Smooth muscle cell (in vitro differentiated cells): Measurements from ENCODE around the gene AFP. TPM values are rescaled to one million over a fixed set of nuclear protein-coding genes. Genes with fewer than 3 reads are reported as not detected.

ENCODE experiments used
- DNase-seq: peaks from one replicate; lab custom pipeline; 2025; ENCODE audit not compliant: unreplicated experiment; lab: John Stamatoyannopoulos, UW
- H2AFZ ChIP-seq: fragments of 200-600 bp; sonication (generic); 2 replicates; pipeline ENCODE4 v1.6.0; 2016; ENCODE audit warnings: antibody characterized with exemption, low read depth, mild to moderate bottlenecking
- H3F3A ChIP-seq: fragments of 200-600 bp; sonication (generic); 2 replicates; pipeline ENCODE4 v1.6.0; 2017; ENCODE audit warnings: antibody characterized with exemption, low read depth
- H3K27ac ChIP-seq: fragments of 200-600 bp; sonication (generic); 2 replicates; pipeline ENCODE4 v1.5.1; 2016; ENCODE audit warnings: low read depth, mild to moderate bottlenecking
- H3K27me3 ChIP-seq: fragments of 200-600 bp; sonication (generic); 2 replicates; pipeline ENCODE4 v1.6.1; 2016; ENCODE audit warnings: low read depth, mild to moderate bottlenecking
- H3K36me3 ChIP-seq: fragments of 200-600 bp; sonication (generic); 2 replicates; pipeline ENCODE4 v1.5.1; 2016; ENCODE audit warnings: low read depth
- H3K4me1 ChIP-seq: fragments of 200-600 bp; sonication (generic); 2 replicates; pipeline ENCODE4 v1.5.1; 2016; ENCODE audit warnings: low read depth
- H3K4me2 ChIP-seq: fragments of 200-600 bp; sonication (generic); 2 replicates; pipeline ENCODE4 v1.6.0; 2016; ENCODE audit warnings: mild to moderate bottlenecking
- H3K4me3 ChIP-seq: fragments of 200-600 bp; sonication (generic); 2 replicates; pipeline ENCODE4 v1.5.1; 2016; ENCODE audit warnings: mild to moderate bottlenecking
- H3K79me2 ChIP-seq: fragments of 200-600 bp; sonication (generic); 2 replicates; pipeline ENCODE4 v1.6.0; 2016; ENCODE audit warnings: low read depth, mild to moderate bottlenecking
- H3K9ac ChIP-seq: fragments of 200-600 bp; sonication (generic); 2 replicates; pipeline ENCODE4 v1.6.0; 2016; ENCODE audit warnings: low read depth
- H3K9me3 ChIP-seq: fragments of 200-600 bp; sonication (generic); replicated peaks from 2 replicates; pipeline ENCODE4 v1.5.1; 2016; ENCODE audit warnings: low read depth
- H4K20me1 ChIP-seq: fragments of 200-600 bp; sonication (generic); 2 replicates; pipeline ENCODE4 v1.6.0; 2016; ENCODE audit warnings: low read depth
- WGBS: methylation state at CpG from one replicate; pipeline ENCODE4 v1.1.7; 2016; ENCODE audit warnings: low lambda C conversion rate; 5-methylcytosine and 5-hydroxymethylcytosine counted together
- polyA plus RNA-seq: library from polyadenylated mRNA; unstranded; fragments of >200 nt; fragmentation: Nextera tagmentation; extraction: Ambion mirVana; gene quantifications from 2 replicates; pipeline ENCODE4 v1.2.1, GENCODE V29; 2016
- total RNA-seq: library from RNA; depleted of rRNA; stranded (reverse); fragments of >200 nt; gene quantifications from 2 replicates; pipeline ENCODE4 v1.2.3, GENCODE V29; 2014
- TF ChIP-seq, protein P1 (sequence below): fragments of 200-600 bp; sonication (generic); IDR thresholded peaks from 2 replicates; pipeline ENCODE4 v1.5.1; 2017; ENCODE audit warnings: borderline replicate concordance, mild to moderate bottlenecking, antibody characterized with exemption; ENCODE audit not compliant: insufficient read depth, poor library complexity, severe bottlenecking

Gene AFP
- total and polyA plus RNA-seq, 2 experiments from 2014 or later, result 5.0 to 6.0 TPM

DNA sequence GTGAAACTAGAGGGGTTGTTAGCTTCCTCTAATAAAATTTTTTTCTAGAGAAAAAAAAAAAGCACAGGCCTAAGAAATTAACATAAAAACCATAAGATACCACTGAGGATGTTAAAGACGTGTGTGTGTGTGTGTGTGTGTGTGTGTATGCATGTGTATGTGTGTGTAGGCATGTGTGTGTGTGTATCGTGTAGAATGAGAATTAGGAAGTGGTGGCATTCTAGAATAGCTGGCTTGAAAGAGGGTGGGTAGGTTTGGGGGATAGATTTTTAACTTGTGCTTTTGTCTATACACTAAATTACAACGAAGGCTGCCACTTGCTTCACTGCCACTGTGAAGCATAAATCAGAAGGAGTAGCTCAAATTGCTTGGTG lies 23.0 kb downstream of the AFP start:
- H3K4me3 ChIP-seq, result no peak overlapping the region
- no peaks in the 10 kb centered on the region for H3K27me3 ChIP-seq
- DNase-seq, result no peak
- TF ChIP-seq, protein P1, sequence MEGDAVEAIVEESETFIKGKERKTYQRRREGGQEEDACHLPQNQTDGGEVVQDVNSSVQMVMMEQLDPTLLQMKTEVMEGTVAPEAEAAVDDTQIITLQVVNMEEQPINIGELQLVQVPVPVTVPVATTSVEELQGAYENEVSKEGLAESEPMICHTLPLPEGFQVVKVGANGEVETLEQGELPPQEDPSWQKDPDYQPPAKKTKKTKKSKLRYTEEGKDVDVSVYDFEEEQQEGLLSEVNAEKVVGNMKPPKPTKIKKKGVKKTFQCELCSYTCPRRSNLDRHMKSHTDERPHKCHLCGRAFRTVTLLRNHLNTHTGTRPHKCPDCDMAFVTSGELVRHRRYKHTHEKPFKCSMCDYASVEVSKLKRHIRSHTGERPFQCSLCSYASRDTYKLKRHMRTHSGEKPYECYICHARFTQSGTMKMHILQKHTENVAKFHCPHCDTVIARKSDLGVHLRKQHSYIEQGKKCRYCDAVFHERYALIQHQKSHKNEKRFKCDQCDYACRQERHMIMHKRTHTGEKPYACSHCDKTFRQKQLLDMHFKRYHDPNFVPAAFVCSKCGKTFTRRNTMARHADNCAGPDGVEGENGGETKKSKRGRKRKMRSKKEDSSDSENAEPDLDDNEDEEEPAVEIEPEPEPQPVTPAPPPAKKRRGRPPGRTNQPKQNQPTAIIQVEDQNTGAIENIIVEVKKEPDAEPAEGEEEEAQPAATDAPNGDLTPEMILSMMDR, result no peak
- no peaks in the 10 kb centered on the region for H3K4me1 ChIP-seq
- no peaks in the 10 kb centered on the region for H3F3A ChIP-seq
- H3K9ac ChIP-seq, result no peak overlapping the region
- WGBS, result 88% methylated on average over 3 of the region's 3 CpGs
- H4K20me1 ChIP-seq, result no peaks in the 10 kb centered on the region
- H3K9me3 ChIP-seq, result no peaks in the 10 kb centered on the region
- H3K79me2 ChIP-seq, result no peaks in the 10 kb centered on the region
- H3K4me2 ChIP-seq, result no peak overlapping the region
- H3K36me3 ChIP-seq, result no peaks in the 10 kb centered on the region
- no peak overlapping the region for H3K27ac ChIP-seq
- no peak overlapping the region for H2AFZ ChIP-seq

DNA sequence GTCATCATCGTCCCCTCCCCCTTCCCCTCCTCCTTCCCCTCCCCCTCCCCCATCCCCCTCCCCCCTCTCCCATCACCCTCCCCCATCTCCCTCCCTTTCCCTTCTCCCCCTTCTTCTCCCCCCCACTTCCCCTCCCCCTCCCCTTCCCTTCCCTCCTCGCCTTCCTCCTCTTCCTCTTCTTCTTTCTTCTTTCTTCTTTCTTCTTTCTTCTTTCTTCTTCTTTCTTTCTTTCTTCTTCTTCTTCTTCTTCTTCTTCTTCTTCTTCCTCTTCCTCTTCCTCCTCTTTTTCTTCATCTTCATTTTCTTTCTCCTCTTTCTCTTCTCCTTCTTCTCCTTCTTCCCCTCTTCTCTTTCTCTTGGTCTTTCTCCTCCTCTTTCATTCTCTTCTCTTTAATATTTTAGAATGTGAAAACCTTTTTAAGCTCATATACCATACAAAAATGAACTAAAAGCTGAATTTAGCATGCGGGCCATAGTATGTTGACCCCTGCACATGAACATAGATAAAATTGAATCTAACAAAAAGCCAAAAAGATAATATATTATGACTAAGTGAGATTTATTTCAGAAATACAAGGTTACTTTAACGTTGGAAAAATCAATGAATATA lies 25.0 kb downstream of the AFP start:
- TF ChIP-seq, protein P1, result no peak
- no peaks in the 10 kb centered on the region for H3K79me2 ChIP-seq
- H3K4me2 ChIP-seq, result no peak overlapping the region
- H4K20me1 ChIP-seq, result no peaks in the 10 kb centered on the region
- no peaks in the 10 kb centered on the region for H3F3A ChIP-seq
- no peak overlapping the region for H3K9ac ChIP-seq
- H3K36me3 ChIP-seq, result no peaks in the 10 kb centered on the region
- no peak overlapping the region for H3K27ac ChIP-seq
- H2AFZ ChIP-seq, result no peak overlapping the region
- no peaks in the 10 kb centered on the region for H3K9me3 ChIP-seq
- H3K4me1 ChIP-seq, result no peaks in the 10 kb centered on the region
- no peak for DNase-seq
- WGBS, result 91% methylated on average over 3 of the region's 4 CpGs
- no peak overlapping the region for H3K4me3 ChIP-seq
- no peaks in the 10 kb centered on the region for H3K27me3 ChIP-seq

DNA sequence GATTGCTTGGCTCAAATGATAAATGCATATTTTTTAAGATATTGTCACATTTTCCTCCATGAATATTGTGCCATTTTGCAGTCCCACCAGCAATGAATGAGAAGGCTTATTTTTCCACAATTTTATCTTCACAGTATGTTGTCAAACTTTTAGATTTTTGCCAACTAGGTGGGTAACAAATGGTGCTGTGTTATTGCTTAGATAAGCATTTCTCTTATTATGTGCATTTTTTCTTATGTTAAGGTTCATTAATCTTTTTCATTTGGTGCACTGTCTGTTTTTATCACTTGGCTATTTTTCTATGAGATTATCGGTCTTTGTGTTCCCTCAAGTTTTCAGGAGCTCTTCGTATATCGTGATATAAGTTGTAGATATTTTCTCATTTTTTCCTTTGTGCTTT lies 32.1 kb downstream of the AFP start:
- 93% methylated on average over 3 of the region's 3 CpGs for WGBS
- H2AFZ ChIP-seq, result no peak overlapping the region
- no peaks in the 10 kb centered on the region for H3F3A ChIP-seq
- H3K4me2 ChIP-seq, result no peak overlapping the region
- no peak for DNase-seq
- H3K36me3 ChIP-seq, result no peaks in the 10 kb centered on the region
- TF ChIP-seq, protein P1, result no peak
- no peaks in the 10 kb centered on the region for H3K4me1 ChIP-seq
- H3K27me3 ChIP-seq, result no peaks in the 10 kb centered on the region
- no peak overlapping the region for H3K4me3 ChIP-seq
- H3K9ac ChIP-seq, result no peak overlapping the region
- H4K20me1 ChIP-seq, result no peaks in the 10 kb centered on the region
- H3K79me2 ChIP-seq, result no peaks in the 10 kb centered on the region
- no peak overlapping the region for H3K27ac ChIP-seq
- no peaks in the 10 kb centered on the region for H3K9me3 ChIP-seq

DNA sequence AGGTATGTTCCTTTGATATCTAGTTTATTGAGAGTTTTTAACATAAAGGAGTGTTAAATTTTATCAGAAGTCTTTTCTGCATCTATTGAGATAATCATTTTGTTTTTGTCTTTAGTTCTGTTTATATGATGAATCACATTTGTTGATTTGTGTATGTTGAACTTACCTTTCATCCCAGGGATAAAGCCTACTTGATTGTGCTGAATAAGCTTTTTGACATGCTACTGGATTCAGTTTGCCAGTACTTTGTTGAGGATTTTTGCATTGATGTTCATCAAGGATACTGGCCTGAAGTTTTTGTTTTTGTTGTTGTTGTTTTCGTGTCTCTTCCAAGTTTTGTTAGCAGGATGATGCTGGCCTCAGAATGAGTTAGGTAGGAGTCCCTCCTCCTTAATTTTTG lies 34.7 kb downstream of the AFP start:
- H3K9me3 ChIP-seq, result no peaks in the 10 kb centered on the region
- H3K79me2 ChIP-seq, result no peaks in the 10 kb centered on the region
- no peaks in the 10 kb centered on the region for H3K27me3 ChIP-seq
- DNase-seq, result no peak
- H2AFZ ChIP-seq, result no peak overlapping the region
- TF ChIP-seq, protein P1, result no peak
- H4K20me1 ChIP-seq, result no peaks in the 10 kb centered on the region
- no peak overlapping the region for H3K4me2 ChIP-seq
- no peak overlapping the region for H3K27ac ChIP-seq
- no peaks in the 10 kb centered on the region for H3F3A ChIP-seq
- no peaks in the 10 kb centered on the region for H3K36me3 ChIP-seq
- H3K4me3 ChIP-seq, result no peak overlapping the region
- H3K4me1 ChIP-seq, result no peaks in the 10 kb centered on the region
- 87% methylated on average over 1 of the region's 1 CpG for WGBS
- H3K9ac ChIP-seq, result no peak overlapping the region
